SK-N-SH treated with all-trans-retinoic acid at 6 μM for 48 hours (cell line): Measurements from ENCODE around the gene LAX1.

Source experiments
- ATAC-seq: fragments of 200-7000 bp; cut with Tn5 transposase; 3 replicates; pipeline ENCODE4 v1.9.1; 2020; ENCODE audit warnings: mild to moderate bottlenecking, moderate library complexity
- ARNTL ChIP-seq: fragments of 450-650 bp; formaldehyde crosslinking; IDR thresholded peaks from 2 replicates; pipeline ENCODE4 v1.5.0; 2020; ENCODE audit warnings: low read depth, mild to moderate bottlenecking, moderate library complexity, borderline replicate concordance
- CREB5 ChIP-seq: fragments of 250-450 bp; sonication (Bioruptor Pico); IDR thresholded peaks from 2 replicates; pipeline ENCODE4 v1.5.1; 2020; ENCODE audit warnings: low read depth, mild to moderate bottlenecking, moderate library complexity
- CSDC2 ChIP-seq: fragments of 250-450 bp; sonication (Bioruptor Pico); IDR thresholded peaks from 2 replicates; pipeline ENCODE4 v1.5.0; 2020; ENCODE audit warnings: mild to moderate bottlenecking, moderate library complexity
- CSRNP3 ChIP-seq: fragments of 250-450 bp; sonication (Bioruptor Pico); IDR thresholded peaks from 2 replicates; pipeline ENCODE4 v1.5.1; 2021; ENCODE audit warnings: mild to moderate bottlenecking, moderate library complexity
- ESRRG ChIP-seq: fragments of 250-450 bp; sonication (Bioruptor Pico); IDR thresholded peaks from 2 replicates; pipeline ENCODE4 v1.6.1; 2021; ENCODE audit warnings: mild to moderate bottlenecking
- GLIS3 ChIP-seq: fragments of 250-450 bp; sonication (Bioruptor Pico); IDR thresholded peaks from 2 replicates; pipeline ENCODE4 v1.5.0; 2020; ENCODE audit warnings: mild to moderate bottlenecking, moderate library complexity
- ISL1 ChIP-seq: fragments of 250-450 bp; sonication (Bioruptor Pico); IDR thresholded peaks from 2 replicates; pipeline ENCODE4 v2.1.2; 2022; ENCODE audit warnings: mild to moderate bottlenecking, moderate library complexity
- OSR1 ChIP-seq: fragments of 250-450 bp; sonication (Bioruptor Pico); IDR thresholded peaks from 2 replicates; pipeline ENCODE4 v1.8.0; 2022; ENCODE audit warnings: moderate library complexity, mild to moderate bottlenecking, inconsistent platforms
- PATZ1 ChIP-seq: fragments of 250-450 bp; sonication (Bioruptor Pico); IDR thresholded peaks from 2 replicates; pipeline ENCODE4 v1.8.0; 2020; ENCODE audit warnings: mild to moderate bottlenecking, moderate library complexity, borderline replicate concordance
- POU6F1 ChIP-seq: fragments of 250-450 bp; sonication (Bioruptor Pico); IDR thresholded peaks from 2 replicates; pipeline ENCODE4 v1.8.0; 2021; ENCODE audit warnings: low read depth, mild to moderate bottlenecking, moderate library complexity, borderline replicate concordance
- PPARA ChIP-seq: fragments of 250-450 bp; sonication (Bioruptor Pico); IDR thresholded peaks from 2 replicates; pipeline ENCODE4 v1.5.0; 2020; ENCODE audit warnings: mild to moderate bottlenecking, borderline replicate concordance
- RARB ChIP-seq: fragments of 250-450 bp; sonication (Bioruptor Pico); IDR thresholded peaks from 2 replicates; pipeline ENCODE4 v1.8.0; 2021; ENCODE audit warnings: mild to moderate bottlenecking, moderate library complexity
- SNAI2 ChIP-seq: fragments of 250-450 bp; sonication (Bioruptor Pico); IDR thresholded peaks from 2 replicates; pipeline ENCODE4 v1.5.0; 2020; ENCODE audit warnings: mild to moderate bottlenecking, moderate library complexity
- TCF4 ChIP-seq: fragments of 250-450 bp; sonication (Bioruptor Pico); IDR thresholded peaks from 2 replicates; pipeline ENCODE4 v1.8.0; 2021; ENCODE audit warnings: mild to moderate bottlenecking, moderate library complexity, borderline replicate concordance
- TSHZ2 ChIP-seq: fragments of 250-450 bp; sonication (Bioruptor Pico); IDR thresholded peaks from 2 replicates; pipeline ENCODE4 v1.5.0; 2020; ENCODE audit warnings: mild to moderate bottlenecking, moderate library complexity
- ZC3H10 ChIP-seq: fragments of 250-450 bp; sonication (Bioruptor Pico); IDR thresholded peaks from 2 replicates; pipeline ENCODE4 v1.5.1; 2021; ENCODE audit warnings: mild to moderate bottlenecking, moderate library complexity
- ZFP30 ChIP-seq: fragments of 450-650 bp; formaldehyde crosslinking; IDR thresholded peaks from 2 replicates; pipeline ENCODE4 v1.5.0; 2022; ENCODE audit warnings: mild to moderate bottlenecking, moderate library complexity
- ZNF565 ChIP-seq: fragments of 450-650 bp; formaldehyde crosslinking; conservative IDR thresholded peaks from 2 replicates; pipeline ENCODE4 v1.5.0; 2020; ENCODE audit warnings: low read depth, mild to moderate bottlenecking, moderate library complexity
- ZNF8 ChIP-seq: fragments of 450-650 bp; formaldehyde crosslinking; IDR thresholded peaks from 2 replicates; pipeline ENCODE4 v1.5.0; 2020; ENCODE audit warnings: mild to moderate bottlenecking, moderate library complexity

LAX1 gene

GRCh38 chr1:203781962-203782361 lies 17.0 kb downstream of the LAX1 start:
- TF ChIP-seq SNAI2 (CRISPR knock-in tag) (no peak), RARB (CRISPR knock-in tag) (no peak), ESRRG (no peak), TCF4 (no peak), TSHZ2 (CRISPR knock-in tag) (no peak), ZC3H10 (CRISPR knock-in tag) (no peak), PATZ1 (CRISPR knock-in tag) (no peak), POU6F1 (no peak), ZNF565 (CRISPR knock-in tag) (no peak), CSRNP3 (no peak), CSDC2 (CRISPR knock-in tag) (no peak), ZNF8 (CRISPR knock-in tag) (no peak), ISL1 (CRISPR knock-in tag) (no peak), GLIS3 (CRISPR knock-in tag) (no peak)
- no peak for ATAC-seq

GRCh38 chr1:203789966-203790365 lies 25.0 kb downstream of the LAX1 start:
- ATAC-seq = no peak

GRCh38 chr1:203791498-203791897 lies 26.5 kb downstream of the LAX1 start:
- no peak for ATAC-seq
- TF ChIP-seq GLIS3 (CRISPR knock-in tag) (no peak), ARNTL (CRISPR knock-in tag) (no peak), CSRNP3 (no peak), RARB (CRISPR knock-in tag) (no peak), PATZ1 (CRISPR knock-in tag) (no peak), OSR1 (CRISPR knock-in tag) (0 out of 2 replicates have a peak, but pooled peaks have one; percentile 20), PPARA (CRISPR knock-in tag) (no peak)

More at GRCh38 chr1:203789966-203790365, 25.0 kb downstream of the LAX1 start:
- TF ChIP-seq ZFP30 = no peak
- TF ChIP-seq ARNTL (CRISPR knock-in tag) = no peak
- TF ChIP-seq PPARA (CRISPR knock-in tag) = no peak
- no peak for TF ChIP-seq CREB5
- TF ChIP-seq TCF4 = no peak
